RPMI7951 (cell line): ENCODE data around the gene MIEF2. TPM values are rescaled to one million over a fixed set of nuclear protein-coding genes. Genes with fewer than 3 reads are reported as not detected.

Experiments used
- DNase-seq: peaks from one replicate; pipeline ENCODE4 v3.0.0-alpha.2; 2012; ENCODE audit warnings: low read depth
- total RNA-seq: library from RNA; depleted of rRNA; stranded (reverse); fragments of >200 nt; shearing (Covaris generic); gene quantifications from 2 replicates; pipeline ENCODE4 v1.2.3, GENCODE V29; 2014

Gene MIEF2
- total RNA-seq, 1 experiment from 2014 or later = 4.8 TPM

DNA sequence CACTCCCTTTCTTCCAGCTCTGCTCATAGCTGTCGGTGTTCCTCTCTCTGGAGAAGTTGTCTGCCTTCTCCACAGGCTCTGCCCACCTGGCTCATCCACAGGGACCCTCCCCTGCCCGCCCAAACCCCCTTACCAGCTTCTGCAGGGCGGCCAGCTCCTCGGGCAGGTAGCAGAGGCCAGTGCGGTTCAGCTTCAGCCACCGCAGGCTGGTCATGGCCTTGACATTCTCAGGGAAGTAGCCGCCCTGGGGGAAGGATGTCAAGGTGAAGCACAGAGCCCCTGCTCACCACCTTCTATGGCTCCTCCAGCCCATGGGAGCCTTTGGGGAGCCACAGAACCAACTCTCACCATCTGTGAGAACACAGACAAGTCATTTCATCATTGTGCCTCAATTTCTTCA, 3.7 kb upstream of the MIEF2 start:
- DNase-seq = no peak

DNA sequence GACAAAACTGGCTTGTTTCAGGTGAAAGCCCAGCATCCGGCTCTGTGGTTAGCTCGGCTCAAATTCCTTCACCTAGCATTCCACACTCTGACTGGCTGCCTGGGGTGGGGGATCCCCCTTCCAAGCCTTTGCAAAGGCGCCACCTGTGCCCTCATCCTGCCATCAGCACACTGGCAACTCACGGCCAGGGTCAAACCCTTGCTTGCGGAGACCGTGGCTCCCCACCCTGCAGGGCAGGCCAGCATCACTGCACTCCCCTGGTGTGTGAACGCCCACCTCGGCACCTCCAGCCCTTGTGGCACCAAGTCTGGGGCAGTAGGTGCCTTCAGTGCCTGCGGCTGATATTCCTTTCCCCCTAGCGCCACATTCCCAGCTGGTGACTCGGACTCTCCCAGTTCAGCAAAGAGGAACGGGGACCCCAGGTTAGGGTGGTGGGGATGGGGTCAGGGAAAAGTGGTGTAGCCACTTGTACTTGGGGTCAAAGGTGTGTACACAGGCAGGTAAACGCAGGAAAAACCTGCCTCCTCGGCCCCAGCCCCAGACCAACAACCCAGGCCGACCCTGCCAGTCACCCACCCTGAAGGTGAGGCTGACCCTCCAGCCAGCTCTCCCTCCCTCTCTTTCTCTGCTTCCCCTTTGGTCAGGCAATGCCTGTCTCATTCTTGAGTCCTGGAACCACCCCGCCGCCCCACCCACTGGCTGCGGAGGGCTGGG, 3.0 kb upstream of the MIEF2 start:
- DNase-seq = peak; percentile 62

DNA sequence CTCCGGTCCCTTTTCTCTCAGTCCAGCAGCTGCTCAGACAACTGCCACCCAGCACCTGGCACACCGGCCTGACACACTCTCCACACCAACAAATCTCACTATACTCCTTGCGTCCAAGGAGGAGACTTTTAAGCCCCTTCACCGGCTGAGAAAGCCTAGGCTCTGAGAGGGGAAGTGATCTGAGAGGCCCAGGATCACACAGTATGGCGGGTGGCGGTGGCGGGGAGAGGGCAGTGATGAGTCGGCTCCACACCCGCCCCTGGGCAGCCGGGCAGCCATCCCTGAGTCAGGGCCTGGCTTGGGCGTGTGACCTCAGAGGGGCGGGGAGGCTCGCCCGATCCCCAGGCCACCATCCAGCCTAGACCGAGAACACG, 2.5 kb upstream of the MIEF2 start:
- peak; percentile 80 for DNase-seq

DNA sequence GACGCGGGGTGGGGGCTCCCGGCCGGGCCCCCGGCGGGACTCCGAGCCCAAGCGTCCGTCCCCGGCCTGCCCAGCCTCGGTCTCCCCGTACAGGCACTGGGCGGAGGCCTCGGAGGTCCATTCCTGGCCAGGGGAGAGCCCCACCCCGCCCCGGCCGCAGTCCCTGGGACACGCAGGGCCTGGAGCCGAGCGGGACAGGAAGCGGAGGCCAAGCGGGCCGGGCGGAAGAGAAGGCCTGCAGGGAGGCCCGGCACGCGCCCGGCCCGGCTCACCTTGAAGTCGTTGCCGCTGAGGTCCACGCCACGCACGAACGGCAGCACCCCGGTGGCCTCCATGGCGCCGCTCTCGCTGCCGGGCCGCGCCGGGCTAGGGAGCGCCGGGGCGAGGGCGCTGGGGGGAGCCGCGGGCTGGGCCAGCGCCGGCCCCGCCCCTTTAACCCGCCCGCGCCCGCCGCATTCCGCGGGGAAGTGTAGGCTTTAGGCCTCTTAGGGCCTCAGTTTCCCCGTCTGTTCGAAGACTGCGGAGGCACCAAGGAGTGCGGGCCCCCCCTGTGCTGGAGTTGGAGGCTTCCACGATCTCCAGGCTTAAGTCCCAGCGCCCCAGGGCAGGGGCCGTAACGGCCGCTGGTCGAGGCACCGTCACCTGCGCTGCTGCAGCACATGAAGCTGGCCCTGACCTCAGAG, 2.0 kb upstream of the MIEF2 start, which contains the start of gene FLII:
Gene FLII (minus strand): TSS at position 383 of the 683 bp plus-strand sequence. CDS start 48 bp downstream, at position 335.
- no peak for DNase-seq

DNA sequence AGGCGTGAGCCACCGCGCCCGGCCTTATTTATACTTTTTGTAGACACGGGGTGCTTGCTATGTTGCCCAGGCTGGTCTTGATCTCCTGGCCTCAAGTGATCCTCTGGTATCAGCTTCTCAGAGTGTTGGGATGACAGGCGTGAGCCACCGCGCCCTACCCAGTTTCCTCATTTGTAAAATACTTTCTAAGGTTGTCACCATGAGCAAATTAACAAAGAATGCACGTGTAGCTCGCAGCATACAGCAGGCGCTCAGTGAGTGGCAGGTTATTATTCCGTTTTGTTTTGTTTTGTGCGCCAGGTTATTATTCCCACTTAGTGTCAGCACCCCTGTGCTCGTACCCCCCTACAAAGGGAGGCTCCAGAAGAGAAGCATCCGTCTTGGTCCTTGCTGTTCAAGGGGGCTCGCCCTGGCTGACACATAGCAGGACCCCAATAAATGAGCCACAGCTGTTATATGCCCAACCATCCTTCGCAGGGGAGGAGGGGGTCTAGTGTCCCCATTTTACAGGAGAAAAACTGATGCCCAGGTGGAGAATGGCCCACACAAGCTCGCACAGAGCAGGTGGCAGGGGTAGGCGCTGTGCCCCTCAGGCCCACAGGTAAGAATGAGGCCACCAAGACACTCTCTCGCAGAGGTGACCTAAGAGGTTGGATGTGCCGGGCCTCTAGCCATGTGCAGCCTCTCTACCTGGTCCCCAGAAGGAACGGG, 686 bp upstream of the MIEF2 start:
- DNase-seq = no peak

DNA sequence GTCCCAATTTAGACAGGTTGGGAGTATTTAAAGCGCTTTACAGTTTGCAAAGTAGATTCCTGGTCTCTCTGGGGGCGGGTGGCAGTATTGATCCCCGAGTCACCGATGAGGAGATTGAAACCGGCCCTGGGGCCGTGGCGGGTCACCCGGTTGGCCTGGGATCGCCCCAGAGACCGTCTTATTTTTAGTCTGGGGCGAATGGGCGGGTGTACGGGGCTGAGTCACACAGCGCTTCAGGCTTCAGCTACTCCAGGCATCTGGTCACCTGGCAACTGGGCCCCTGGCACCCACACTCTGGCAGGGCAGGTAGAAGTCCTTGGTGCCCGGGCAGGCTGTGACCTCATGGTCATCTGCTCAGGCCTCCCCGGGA, 669 bp downstream of the MIEF2 start:
- DNase-seq = peak; percentile 51

DNA sequence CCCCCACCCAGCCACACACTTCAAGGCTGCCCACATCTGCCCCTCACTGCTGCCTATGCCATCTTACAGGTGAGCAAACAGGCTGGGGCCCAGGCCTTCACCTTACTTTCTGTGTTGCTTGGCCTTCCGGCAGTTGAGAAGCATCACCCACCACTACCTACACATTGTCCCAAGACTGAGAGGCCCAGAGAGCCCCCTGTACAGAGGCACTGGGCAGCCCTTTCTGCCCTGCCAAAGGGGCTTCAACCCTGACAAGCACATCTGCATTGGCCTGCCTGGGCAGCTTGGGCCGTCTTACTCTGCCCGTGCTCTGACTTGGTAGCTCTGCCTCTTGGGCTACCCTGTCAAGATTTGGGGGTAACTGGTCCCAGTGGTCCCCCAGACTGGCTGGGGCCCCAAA, 1.2 kb downstream of the MIEF2 start:
- DNase-seq = no peak

DNA sequence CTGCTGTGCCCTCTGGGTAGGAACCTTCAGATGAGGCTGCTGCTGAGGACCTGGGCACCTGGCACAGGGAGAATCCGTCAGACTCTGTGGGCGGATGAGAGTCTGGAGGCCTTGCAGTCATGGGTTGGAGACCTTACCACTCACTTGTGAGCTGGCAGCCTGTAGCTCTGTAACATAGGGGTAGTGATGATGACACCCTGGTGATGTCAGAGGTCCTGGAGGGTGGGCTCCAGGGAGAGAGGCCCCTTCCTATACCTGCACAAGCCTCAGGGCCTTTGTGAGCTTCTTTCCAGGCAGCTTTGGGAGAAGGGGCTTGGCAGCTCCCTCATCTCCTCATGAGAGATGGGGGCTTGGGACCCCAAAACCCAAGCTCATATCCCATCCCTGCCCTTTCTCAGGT, 1.6 kb downstream of the MIEF2 start:
- no peak for DNase-seq

DNA sequence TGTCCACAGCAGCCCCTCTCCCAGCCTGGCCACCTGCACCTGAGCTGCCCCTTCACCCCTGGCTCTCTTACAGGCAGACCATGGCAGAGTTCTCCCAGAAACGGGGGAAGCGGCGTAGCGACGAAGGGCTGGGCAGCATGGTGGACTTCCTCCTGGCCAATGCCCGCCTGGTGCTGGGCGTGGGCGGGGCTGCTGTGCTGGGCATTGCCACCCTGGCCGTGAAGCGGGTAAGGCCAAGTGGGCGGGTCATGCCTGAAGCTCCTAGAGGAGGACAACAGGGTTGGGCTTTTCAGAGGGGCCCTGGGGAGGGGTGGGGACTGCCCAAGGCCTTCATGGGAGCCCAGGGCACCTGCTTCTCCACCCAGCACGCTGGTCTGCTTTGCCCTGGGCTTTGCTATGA, 2.2 kb downstream of the MIEF2 start:
- DNase-seq = no peak

DNA sequence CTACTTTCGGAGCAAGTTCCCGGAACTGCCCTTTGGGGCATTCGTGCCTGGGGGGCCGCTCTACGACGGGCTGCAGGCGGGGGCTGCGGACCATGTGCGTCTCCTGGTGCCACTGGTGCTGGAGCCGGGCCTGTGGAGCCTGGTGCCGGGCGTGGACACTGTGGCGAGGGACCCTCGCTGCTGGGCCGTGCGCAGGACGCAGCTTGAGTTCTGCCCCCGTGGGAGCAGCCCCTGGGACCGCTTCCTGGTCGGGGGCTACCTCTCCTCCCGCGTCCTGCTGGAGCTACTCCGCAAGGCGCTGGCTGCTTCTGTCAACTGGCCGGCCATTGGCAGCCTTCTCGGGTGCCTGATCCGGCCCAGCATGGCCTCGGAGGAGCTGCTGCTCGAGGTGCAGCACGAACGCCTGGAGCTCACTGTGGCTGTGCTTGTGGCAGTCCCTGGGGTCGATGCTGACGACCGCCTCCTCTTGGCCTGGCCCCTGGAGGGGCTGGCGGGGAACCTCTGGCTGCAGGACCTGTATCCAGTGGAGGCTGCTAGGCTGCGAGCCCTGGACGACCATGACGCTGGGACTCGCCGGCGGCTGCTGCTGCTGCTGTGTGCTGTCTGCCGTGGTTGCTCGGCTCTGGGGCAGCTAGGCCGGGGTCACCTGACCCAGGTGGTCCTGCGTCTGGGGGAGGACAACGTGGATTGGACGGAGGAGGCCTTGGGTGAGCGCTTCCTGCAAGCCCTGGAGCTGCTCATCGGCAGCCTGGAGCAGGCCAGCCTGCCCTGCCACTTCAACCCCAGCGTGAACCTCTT, 3.6 kb downstream of the MIEF2 start:
- DNase-seq = no peak

DNA sequence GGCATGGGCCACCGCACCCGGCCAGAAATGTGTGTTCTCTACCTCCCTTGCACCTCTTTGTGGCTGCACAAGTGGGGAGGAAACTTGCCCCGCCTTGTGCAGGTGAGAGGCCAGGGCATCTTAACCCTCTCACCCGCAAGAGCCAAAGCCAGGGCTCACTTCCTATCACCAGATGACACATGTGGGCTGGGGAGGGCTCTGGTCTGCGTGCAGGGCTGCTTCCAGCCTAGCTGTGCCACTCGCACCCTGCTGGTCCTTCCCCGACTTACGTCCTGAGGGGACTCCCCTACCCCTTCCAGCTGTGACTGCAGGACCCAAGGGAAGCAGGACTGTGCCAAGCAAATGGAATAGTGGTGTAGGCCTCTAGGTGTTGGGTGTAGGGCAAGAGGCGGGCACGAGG, 6.9 kb downstream of the MIEF2 start:
- DNase-seq = no peak

DNA sequence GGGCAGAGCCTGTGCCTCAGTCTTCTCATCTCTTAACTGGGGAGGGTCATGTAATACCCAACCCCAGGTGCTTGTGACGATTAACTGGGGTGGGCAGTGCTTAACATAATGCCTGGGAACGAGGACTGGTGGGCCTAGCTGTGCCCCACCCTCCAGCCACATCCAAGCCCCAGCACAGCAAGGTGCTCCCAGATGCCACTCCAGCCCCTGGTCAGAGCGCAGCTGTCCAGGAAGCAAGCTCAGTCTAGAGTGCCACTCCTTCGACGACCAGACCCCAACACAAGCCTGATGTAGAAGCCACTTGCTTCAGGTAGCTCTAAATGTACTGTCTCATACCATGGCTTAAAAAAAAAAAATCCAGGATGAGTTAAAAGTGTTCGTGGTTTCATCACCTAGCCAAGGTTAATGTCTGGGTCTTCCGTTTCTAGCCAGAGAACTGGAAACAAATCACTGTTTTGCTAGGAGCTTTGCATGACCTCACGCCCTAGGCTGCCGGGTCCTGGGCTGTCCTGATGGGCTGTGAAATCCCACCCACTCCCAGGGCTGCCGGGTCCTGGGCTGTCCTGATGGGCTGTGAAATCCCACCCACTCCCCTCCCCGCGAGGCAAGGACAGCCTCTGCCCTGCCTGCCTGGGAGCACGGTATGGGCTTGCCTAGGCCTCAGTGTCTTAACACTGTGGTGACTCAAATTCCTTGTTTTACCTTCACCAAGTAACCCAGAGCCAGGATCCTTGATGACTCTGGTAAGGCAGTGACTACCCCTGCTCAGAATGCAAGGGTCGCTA, 7.7 kb downstream of the MIEF2 start:
- no peak for DNase-seq

DNA sequence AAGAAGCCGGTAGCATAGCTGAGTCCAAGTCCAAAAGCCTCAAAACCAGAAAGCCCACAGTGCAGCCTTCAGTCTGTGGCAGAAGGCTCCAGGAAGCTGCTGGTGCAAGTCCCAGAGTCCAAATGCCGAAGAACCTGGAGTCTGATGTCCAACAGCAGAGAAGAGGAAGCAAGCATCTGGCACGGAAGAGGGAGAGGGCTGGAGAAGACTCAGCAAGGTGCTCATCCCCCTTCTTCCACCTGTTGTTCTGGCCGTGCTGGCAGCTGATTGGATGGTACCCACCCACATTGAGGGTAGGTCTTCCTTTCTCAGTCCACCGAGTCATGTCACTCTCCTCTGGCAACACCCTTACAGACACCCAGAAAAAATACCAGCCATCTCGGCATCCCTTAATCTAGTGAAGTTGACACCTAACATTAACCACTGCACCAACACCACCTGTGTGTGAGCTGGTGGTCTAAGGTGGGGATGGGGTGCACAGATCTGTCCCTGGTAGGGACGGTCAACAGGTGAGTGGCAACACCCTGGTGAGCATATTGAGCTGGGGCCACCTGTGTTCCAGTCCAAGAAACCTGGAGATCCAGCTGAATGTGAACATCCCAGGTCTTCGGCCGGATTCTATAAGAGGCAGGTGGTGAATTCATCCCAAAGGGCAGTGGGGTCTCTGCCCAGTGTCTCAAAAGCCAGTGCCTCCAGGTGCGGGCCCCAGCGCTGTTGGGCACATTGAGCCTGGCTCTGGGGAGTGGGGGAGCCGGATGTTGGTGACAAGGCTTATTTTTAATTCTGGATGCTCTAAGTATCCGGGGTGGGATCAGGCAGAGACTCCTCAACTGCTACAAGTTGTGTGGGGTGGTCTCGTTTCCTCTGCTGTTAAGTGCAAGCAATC, 9.8 kb downstream of the MIEF2 start:
- no peak for DNase-seq

DNA sequence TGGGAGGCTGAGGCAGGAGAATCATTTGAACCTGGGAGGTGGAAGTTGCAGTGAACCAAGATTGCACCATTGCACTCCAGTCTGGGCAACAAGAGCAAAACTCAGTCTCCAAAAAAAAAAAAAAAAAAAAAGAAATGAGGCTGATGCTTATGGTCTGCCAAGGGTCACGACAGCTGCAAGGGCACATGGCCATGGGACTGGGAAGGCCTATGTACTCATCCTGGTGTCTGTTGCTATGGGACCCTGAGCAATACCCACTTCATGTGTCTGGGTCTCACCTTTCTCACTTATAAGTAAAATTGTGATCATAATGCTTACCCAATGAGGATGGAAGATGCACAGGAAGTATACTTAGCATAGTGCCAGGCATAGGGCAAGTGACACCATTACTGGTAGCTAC, 16.6 kb downstream of the MIEF2 start:
- no peak for DNase-seq

DNA sequence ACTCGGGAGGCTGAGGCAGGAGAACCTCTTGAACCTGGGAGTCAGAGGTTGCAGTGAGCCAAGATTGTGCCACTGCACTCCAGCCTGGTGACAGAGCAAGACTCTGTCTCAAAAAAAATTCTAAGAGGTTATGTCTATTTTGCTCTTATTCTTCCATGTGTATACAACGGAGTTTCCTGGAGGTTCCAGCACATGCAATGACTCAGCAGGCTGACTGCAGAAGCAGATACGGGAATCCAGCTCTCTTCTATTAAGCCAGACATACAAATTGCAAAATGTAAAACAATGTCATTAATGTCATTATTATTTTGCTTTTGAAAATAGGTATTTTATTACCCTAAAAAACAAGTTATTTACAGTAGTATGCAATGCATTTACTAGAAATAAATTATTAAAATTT, 18.4 kb downstream of the MIEF2 start:
- DNase-seq = no peak

DNA sequence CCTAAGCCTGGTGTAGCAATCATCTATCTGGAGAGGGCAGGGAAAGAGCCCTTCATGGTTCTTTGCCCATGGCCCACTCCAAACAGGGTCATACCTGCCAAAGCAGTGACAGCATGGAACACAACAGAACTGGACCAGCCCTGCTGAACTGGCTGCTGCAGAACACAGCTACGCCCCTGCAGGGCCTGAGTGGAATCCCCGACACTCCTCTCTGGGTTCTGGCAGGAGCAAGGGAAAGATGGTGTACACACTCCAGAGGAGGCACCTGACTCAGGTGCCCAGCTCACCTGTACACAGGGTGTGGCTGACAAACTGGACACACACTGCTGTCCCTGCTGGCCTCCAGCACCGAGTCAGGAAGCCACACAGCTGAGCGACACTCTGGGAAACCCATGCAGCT, 19.8 kb downstream of the MIEF2 start:
- DNase-seq = no peak

DNA sequence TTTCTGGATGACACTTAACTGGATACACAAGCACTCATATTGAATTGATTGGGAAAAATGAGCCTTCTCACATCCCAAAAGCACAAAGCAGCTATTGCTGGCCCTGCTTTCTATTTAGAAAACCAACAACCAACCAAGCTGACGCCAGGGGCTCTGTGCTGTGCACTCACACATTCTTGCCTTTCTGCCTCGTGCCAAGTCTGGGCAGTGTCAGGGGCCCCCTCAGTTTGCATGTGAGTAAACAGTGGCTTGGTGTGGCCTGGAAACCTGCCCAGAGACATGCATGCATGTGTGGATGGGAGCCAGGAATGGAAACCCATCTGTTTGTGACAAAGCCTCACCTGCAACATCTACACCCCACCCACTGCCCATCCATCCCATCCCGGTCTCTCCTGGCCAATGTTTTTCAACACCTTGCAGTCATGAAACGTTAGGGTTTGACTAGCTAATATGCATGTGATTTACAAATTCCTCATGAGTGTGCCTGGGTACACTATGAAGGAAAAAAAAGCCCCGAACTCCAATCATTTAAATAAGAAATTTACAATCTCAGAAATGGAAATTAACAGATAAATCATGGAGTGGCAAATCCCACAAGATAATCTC, 20.4 kb downstream of the MIEF2 start:
- DNase-seq = no peak

DNA sequence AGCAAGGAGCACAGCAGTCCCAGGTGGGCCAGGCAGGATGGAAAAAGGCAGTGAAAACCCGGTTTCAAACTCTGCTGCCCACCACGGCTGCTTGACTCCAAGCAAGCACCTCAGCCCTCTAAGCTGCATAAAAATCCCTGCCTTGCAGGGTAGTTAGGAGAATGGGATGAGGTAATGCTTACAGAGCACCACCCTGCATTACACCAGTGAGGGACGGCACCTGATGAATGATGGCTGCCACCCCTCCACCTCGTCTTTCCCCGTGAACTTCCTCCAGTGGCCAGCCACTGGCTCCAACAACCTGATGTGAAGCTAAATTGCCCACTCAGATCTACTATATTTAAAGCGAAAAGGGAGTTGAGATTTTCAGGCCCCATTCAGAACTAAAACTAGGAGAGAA, 21.3 kb downstream of the MIEF2 start:
- no peak for DNase-seq

DNA sequence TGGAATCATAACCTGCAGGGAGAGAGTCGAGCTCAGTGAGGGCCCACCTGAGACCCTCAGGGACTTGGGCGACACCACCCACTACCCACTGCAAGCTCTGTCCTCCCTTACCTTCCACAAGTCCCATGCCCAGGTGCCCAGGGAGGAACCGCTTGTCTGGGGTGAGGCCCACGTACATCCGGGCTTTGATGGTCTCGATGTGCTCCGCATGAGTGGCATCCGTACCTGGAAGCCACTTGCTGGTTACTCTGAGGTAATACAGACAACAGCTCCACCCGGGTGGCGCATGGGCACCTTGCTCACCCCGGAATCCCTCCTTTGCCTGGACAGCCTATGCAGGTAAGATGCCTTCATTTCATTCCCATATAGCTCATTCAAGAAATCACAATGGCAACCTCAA, 24.8 kb downstream of the MIEF2 start:
- DNase-seq = no peak
